ENCODE results near the gene SPAG9.

GRCh38 chr17:50946891-50947781 is 173.5 kb downstream of the SPAG9 start:
- TF ChIP-seq, protein P1, sequence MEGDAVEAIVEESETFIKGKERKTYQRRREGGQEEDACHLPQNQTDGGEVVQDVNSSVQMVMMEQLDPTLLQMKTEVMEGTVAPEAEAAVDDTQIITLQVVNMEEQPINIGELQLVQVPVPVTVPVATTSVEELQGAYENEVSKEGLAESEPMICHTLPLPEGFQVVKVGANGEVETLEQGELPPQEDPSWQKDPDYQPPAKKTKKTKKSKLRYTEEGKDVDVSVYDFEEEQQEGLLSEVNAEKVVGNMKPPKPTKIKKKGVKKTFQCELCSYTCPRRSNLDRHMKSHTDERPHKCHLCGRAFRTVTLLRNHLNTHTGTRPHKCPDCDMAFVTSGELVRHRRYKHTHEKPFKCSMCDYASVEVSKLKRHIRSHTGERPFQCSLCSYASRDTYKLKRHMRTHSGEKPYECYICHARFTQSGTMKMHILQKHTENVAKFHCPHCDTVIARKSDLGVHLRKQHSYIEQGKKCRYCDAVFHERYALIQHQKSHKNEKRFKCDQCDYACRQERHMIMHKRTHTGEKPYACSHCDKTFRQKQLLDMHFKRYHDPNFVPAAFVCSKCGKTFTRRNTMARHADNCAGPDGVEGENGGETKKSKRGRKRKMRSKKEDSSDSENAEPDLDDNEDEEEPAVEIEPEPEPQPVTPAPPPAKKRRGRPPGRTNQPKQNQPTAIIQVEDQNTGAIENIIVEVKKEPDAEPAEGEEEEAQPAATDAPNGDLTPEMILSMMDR (IDR thresholded peaks at IDR 0.05), result no peak
- no peak for TF ChIP-seq POLR2A (IDR thresholded peaks at IDR 0.05)

Measured in sigmoid colon (tissue), 3 donors.